ENCODE data around the gene SGTA. TPM values are rescaled to one million over a fixed set of nuclear protein-coding genes. Genes with fewer than 3 reads are reported as not detected.
A peak's percentile ranks its signal among the peaks of the same experiment; 100 is the strongest.

SGTA gene
- total RNA-seq, 1 experiment from 2014 or later = 87.9 TPM

DNA sequence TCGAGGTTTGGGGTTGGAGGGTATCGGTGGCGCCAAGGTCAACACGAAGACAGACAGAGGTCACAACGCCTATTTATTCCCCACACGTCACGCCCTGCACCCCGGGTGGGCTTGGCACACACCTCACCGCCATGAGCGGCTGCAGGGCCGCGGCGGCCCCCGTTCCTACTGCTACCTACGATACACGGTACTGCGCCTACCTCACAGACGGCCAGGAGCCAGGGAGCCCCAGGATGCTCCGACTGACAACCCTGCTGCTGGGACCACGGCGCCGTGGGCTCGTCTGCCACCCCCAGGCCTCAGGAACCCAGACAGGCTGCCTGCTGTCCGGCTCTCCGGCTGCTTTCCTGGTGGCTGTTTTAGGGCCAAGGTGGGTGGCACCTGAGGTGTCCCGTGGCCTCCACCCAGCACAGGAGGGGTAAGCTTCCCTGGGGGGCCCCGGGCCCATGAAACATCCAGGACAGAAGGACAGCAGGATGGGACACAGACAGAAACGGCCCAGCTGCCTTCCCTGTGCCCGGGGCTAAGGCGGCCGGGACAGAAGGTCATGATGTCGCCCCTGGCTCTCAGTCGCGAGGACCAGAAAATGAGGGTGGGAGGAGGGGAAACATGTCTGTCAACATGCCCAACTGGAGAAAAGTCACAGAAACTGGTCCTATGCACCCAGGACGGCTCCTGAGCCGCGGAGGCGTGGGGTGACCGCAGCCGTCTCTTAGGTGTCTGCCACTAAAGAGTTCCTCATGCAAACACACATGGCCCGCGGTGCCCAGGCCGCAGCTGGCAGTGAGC is 28.2 kb downstream of the SGTA start:
- no peak for DNase-seq (ENCODE audit: low read depth)

DNA sequence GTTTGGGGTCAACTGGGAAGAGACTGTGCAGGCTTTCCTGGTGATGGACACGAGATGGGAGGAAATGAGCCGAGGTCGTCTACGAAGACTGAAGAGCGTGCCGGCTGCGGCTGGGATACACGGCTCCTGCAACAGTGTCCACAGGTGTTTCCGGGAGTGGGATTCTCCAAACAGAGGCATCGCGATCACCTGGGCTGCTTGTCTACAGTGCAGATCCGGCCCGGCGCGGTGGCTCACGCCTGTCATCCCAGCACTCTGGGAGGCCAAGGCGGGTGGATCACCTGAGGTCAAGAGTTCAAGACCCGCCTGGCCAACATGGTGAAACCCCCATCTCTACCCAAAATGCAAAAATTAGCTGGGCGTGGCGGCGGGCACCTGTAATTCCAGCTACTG is 31.6 kb downstream of the SGTA start:
- DNase-seq (ENCODE audit: low read depth) = no peak

DNA sequence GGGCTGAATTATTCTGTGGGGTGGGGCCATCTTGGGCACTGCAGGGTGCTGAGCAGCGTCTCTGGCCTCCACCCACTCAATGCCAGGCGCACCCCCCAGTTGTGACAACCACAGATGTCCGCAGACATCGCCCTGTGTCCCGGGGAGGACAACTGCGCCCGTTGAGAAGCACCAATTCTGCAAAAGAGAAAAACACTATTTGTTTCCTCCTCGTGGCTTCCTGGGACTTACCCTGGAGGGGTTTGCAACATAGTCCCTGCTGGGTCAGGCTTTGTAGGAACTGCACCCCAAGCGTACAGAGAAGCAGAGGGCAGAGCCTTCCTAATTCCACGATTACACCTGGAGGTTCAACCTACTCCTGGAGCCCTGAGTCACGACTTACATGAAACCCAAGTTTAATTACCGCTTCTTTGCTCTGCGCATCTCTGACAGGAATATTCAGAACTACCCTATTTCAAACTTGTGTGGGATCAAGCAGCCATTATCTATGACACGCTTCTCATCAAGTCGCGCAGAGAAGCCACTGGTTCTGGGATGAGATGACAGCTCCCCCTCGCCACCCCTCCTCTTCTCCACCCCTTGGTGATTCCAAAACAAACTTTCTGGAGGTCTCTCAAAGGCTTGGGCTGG is 32.1 kb downstream of the SGTA start:
- DNase-seq (ENCODE audit: low read depth) = no peak

DNA sequence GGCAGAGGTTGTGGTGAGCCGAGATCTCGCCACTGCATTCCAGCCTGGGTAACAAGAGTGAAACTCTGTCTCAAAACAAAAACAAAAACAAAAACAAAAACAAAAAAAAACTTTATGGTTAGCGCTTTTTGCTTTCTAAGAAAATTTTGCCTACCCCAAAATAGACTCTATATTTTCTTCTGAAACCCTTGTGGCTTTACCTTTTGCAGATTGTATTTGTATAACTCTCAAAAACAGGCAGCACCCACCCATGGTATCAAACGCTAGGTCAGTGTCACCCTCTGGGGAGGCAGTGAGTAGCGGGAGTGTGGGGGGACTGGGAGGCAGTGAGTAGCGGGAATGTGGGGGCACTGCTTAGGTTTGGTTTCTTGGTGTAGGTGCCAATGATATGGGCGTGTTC is 35.7 kb downstream of the SGTA start:
- DNase-seq (ENCODE audit: low read depth) = no peak

DNA sequence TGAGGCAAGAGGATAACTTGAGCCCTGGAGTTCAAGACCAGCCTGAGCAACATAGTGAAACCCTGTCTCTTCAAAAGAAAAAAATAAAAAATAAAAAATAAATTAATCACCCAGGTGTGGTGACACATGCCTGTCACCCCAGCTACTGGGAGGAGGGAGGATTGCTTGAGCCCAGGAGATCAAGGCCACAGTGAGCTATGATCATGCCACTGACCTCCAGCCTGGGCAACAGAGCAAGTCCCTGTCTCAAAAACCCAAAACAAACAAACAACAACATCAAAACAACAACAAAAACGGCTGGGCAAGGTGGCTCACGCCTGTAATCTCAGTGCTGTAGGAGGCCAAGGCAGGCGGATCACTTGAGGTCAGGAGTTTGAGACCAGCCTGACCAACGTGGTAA is 39.0 kb downstream of the SGTA start:
- DNase-seq (ENCODE audit: low read depth) = no peak

DNA sequence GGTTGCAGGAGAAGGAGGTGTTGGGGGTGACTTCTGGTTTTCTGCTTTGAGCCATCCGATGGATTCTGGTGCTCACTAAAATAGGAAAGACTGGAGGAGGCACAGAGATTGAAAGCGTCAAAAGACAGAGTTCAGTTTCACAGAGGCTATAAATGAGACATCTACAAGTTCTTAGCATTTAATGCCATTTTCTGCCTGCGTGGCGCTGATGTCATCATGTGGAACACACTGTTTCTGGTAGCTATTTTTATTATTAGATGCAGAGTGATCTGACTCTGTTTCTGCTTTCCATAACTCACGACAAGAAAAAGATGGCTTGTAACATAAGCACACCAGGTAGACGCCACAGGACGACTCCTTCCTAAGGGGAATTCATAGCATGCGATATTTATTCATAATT is 40.0 kb downstream of the SGTA start:
- no peak for DNase-seq (ENCODE audit: low read depth)

DNA sequence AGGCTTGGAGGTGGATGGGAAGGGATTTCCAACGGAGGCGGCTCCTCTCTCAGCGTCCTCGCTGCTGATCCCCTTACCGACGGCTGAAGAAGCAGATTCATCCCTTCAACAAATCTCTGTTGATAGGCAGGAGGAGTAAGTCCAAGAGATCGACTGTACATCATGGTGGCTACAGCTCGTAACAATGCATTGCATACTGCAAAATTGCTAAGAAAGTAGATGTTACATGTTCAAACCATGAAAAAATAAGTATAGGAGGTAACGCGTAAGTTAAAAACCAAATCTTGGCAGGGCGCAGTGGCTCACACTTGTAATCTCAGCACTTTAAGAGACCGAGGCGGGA is 42.8 kb downstream of the SGTA start:
- no peak for DNase-seq (ENCODE audit: low read depth)

DNA sequence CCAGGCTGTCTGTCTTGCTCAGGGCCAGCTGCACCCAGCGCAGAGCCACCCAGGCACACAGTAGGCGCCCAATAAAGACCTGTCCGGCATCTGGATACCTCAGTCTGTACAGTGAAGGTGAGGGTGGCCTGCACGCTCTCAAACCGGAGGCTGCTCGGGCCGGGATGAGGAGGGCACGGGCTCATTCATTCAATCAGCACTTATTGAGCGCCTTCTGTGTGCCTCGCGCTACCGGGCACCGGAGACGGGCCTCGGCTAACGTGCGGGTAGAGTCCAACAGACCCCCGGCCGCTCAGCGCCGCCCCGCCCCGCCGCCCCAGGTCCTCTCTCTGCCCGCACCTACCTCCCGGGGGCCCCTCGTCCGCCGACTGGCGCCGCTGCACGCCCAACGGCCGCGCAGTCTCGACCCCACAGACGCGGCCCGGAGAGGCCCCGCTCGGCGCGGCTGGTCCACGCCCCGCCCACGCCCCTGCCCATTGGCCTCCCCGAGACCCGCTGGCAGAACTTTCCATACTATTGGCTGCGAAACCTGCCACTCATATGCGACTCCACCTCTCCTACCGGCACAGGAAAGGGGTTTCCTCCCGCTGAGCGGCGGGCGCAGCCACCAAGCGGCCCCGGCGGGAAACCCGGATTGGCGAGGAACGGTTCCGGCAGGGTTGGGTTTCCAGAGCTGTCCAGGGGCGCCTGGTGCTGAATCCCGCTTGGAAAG is 43.3 kb downstream of the SGTA start, which contains the start of gene SLC39A3:
SLC39A3 (minus strand) TSS at position 416 of the 712 bp plus-strand sequence. CDS start 2,760 bp downstream, outside the sequence.
- peak; percentile 96 for DNase-seq (ENCODE audit: low read depth)

DNA sequence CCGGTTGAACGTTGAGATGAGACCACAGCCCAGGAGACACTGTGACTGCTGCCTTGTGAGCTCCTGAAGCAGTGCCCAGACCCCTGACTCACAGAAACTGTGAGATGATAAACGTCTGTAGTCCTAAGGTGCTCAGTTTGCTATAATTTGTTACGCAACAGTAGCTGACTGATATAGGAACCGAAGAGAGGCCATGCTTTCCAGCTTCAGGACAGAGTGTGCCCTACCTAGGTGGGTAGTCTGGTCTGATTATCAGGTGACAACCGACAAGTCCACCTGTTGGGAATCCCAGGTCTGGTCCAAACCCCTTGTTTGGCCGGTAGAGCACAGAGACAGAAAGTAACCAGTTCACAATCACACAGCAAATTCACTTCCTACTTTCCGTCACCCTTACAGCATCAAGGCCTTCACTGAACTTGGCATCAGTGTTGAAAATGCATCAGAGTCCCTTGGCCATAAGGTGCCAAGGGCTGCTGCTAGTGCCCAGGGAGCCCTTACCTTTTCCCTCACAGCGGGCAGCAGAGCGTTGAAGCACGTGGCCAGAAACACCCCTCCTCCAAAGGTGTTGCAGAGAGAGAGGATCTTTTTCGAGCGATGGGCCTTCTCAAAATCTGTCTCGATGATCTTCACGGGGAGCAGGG is 46.4 kb downstream of the SGTA start:
- no peak for DNase-seq (ENCODE audit: low read depth)

DNA sequence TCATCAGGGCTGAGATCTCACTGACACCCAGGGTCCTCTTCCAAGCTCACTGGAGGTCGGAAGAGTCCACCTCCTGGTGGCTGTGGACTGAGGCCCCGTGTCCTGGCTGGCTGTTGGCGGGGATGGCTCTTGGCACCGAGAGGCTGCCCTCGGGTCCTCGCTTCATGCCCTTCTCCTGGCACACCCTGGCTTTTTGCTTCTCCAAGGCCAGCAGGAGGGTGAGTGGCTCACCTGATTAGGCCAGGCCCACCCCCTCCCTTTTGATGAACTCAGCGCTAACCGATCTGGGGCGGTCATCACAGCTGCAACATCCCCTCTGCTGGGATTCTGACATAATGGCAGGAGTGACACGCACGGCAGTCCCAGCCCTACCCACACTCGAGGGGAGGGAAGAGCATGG is 47.7 kb downstream of the SGTA start:
- DNase-seq (ENCODE audit: low read depth) = no peak

DNA sequence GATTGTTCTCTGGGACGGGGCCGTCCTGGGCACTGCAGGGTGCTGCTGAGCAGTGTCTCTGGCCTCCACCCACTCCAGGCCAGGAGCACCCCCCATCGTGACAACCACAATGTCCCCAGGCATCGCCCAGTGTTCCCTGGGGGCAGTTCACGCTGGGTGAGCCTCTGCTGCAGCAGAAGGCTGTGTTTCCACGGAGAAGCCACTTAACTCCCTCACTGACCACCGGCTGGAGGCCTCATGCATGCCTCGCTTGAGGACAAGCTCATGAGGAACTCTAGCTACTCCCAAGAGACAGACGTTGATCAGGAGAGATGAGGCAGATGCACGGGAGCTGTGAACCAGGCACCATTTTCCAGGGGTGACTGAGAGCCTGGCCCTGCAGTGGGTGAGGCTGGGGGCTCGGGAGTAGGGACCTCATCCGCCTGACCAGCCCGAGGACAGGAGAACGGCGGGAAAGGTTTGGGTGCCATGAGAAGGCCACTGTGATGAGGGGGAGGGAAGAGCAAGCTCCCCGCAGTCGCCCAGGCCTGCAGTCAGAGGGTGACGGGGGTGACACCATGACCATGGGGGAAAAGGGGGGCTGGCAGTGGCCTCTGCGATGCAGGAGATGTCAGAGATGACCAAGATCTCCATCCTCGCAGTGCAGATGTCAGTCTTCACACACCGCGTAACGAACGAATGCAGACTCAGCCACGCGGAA is 48.3 kb downstream of the SGTA start:
- no peak for DNase-seq (ENCODE audit: low read depth)

DNA sequence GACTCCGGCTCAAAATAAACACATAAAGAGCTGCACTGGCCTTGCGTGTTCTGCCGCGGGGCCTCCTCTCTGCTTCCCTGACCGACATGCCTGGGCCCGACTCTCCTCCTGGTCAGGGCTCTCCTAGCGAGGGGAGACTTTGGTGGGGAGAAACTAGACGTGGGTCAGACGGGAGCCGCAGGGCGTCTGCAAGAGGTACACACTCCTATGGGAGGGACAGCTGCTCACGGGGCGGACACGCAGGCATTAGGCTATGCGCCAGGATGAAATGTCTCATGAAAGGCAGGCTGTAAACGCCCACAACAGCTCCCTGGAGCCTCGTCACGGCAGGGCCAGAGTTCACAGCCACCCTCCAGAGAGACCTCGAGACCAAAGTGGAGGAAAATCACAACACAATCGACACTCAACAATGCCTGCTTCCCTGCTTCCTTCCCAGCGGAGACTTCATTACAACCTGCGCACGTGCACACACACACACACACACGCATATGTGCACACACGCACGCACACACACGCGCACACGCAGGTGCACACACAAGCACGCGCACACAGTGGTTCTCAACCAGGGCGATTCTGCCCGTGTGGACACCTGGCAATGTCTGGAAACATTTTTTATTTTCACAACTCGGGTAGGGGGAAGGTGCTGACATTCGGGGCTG is 49.0 kb downstream of the SGTA start:
- DNase-seq (ENCODE audit: low read depth) = no peak

DNA sequence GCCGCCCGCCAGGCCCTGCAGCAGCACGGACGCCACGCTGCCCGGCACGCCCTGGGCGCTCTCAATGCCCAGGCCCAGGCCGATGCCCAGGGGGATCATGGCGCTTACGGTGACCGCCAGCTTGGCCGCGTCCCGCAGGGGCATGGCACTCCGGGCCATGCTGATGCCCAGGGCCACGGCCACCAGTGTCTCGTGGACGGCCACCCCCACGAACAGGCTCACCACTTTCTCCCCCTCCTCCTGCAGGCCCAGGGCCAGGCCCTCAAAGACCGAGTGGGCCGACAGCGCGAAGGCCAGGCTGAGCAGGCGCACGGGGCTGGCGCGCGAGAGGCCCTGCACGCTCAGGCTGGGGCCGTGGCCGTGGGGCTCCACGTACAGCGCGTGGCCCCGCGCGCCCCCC is 50.2 kb downstream of the SGTA start:
- DNase-seq (ENCODE audit: low read depth) = no peak

DNA sequence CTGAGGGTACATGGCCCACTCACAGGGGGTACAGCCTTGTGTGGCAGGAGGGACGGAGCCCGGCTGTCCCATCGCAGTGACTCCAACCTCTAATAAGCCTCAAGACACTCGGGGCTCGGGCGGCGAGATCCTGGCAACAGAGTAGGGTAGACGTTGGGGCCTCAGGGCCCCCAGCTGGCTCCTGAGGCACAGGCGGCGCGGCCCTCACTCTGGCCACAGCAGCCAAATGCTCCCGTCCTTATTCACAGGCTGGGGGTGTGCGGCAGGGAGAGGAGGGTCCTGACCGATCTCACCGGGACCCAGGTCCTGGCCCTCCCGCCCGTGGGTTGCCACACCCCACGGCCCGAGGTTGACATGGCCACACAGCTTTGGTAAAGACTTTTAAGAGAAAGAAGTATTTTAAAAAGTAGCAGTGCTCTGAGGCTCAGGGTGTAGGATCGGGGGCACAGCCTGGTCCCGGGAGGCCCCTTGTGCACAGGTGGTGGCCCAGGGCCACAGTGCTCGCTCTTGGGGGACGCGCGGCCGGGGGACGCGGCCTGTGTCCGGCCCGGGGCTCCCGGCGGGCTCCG is 50.8 kb downstream of the SGTA start:
- DNase-seq (ENCODE audit: low read depth) = no peak

DNA sequence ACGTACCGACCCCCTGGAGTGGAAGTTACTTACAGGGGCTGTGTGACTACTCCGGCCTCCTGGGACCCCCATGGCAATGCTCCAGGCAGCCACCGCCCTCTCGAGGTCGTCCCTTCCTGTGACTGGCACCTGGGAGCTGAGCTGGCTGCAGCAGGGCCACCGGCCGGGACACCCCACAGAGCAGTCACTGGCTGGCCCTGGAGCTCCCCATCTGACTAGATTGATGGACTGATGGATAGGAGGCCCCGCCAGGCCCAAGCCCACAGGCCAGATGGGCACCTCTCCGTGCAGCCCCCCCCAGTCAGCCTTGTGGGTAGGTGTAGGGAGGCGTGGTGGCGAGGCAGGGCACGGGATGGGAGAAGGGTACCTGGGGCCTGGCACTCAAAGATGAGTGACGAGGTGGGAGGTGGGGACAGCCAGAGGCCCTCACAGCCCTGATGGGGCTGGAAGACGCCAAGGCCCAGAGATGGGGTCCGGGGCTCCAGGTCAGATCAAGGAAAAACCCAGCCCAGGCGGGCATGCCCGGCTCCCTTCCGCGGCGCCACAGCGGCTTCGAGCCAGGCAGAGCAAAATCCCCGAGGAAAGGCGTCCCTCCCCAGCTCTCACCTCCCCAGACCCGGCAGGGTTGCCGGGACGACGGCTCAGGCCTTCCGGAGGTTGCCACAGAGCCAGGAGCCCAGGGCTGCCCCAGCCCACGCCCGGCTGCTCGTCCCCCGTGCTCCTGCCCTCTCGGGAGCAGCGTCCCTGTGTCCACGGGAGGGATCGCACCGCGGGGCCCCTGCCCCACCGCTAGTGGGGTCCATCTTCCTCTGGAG is 51.7 kb downstream of the SGTA start:
- no peak for DNase-seq (ENCODE audit: low read depth)

DNA sequence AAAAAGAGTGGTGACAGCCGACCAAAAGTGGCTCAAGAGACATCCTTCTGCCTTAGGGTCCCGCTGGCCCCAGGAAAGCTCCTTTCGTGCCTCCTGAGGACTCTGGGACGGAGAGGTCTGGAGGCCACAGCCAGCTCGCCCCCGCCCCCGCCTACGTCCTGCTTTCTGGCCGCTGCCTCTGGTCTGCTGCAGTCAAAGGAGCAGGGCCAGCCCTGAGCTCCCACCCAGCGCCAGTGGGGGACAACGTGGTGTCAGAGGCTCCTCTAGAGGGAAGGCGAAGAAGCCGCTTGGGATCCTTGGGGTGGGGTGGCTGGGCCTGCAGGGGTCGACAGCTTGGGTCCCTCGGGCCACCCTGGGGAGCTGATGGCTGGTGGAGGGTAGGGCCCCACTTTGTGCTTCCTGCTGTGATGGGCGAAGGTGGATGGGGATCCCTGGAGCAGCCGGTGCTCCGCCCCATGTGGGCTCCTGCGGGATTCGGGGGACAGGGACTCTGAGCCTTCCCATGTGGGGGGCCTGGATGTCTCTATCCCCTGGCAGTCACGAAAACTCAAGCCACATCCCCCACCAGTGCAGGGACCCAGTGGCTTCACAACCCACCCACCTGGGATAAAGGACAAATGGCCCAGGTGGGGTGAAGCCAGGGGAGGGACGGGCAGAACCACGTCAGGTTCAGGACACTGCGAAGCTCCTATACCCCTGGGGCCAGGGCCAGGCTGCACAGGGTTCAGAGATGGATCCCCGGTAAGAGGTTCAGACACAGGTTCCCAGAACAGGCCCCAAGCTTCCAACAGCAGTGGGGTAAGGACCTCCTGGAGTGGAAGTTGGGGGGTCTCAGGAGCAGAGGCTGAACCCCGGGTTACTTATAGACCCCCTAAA is 52.9 kb downstream of the SGTA start:
- no peak for DNase-seq (ENCODE audit: low read depth)

DNA sequence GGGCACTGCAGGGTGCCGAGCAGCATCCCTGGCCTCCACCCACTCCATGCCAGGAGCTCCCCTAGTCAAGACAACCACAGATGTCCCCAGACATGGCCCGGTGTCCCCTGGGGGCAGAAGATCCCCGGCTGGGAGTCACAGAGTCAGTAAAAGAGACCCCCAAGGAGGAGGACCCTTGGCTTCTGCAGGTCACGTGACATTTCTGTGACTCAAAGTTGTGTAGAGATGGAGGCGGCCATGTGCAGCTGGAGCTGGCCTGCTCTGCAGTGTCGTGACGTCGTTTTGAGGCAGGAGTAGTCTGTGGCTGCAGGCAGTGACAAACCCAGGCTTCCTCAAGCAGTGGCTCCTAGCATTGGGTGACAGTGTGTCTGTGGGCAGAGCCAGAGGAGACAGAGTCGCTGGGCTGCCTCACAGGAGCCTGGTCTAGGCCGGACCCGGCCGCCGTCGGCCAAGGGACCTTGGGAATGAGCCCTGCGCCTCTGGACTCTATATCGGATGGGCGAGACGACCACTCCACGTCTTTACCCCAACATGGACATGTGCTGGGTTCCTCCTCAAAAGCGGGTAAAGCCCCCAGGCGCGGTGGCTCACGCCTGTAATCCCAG is 54.2 kb downstream of the SGTA start:
- no peak for DNase-seq (ENCODE audit: low read depth)

DNA sequence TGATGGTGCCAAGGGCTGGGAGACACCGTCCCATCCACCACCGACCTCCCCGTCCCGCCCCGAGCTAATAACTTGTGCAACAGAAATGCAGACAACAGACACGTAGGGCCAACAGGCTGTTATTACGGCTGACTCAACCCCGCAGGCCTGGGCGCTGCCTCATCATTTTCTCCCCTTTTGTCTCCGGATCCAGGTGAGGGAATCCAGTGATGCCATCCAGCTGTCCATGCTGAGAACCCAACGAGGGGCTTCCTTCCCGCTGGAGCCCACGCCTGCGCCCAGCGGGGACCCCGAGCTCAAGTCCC is 55.5 kb downstream of the SGTA start:
- DNase-seq (ENCODE audit: low read depth) = peak; percentile 57

All from M059J (cell line).